ENCODE measurements around the gene EIF2AK3. TPM values are rescaled to one million over a fixed set of nuclear protein-coding genes. Genes with fewer than 3 reads are reported as not detected.
"Not testable (repeated sequence)": the region's sequence is repeated elsewhere in the genome, so short reads cannot be mapped to it uniquely, and the experiment has no call there.

EIF2AK3 gene
- total and polyA plus RNA-seq, 5 donors from 2014 or later: 4.5 to 36.9 (median 7.2) TPM

DNA sequence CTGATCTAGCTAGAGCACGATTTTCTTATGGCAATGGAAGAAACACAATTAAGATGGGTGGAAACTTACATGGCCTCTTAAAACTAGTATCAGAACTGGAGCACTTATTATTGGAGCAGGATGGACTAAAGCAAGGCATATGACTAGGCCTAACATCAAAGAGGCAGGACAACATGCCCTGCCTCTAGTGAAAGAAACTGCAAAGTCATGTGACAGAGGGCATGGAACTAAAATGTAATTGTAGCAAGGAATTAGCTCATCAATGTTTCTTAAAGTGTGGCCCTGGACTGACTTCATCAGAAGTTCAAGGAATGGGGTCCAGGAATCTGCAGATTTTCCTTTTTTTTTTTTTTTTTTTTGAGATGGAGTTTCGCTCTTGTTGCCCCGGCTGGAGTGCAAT is 5.3 kb upstream of the EIF2AK3 start:
- Histone ChIP-seq H3K36me3 (ENCODE audit: control insufficient read depth, insufficient read depth, low read length) (no peaks in the 10 kb centered on the region), H3K27me3 (ENCODE audit: control insufficient read depth, insufficient read depth, low read length) (peaks cover 4% of the 10 kb centered on the region), H3K4me3 (ENCODE audit: low read depth, low read length) (no peak overlapping the region), H3K27ac (ENCODE audit: insufficient read depth, low read length, poor library complexity, severe bottlenecking) (no peak overlapping the region), H3K9me3 (ENCODE audit: control insufficient read depth in 2 of 2, low read length in 2 of 2) (no peaks in the 10 kb centered on the region), H3K4me1 (ENCODE audit: control insufficient read depth, insufficient read depth, low read length, poor library complexity, severe bottlenecking) (peaks cover 8% of the 10 kb centered on the region)
- ATAC-seq (ENCODE audit: low read depth in 2 of 2): no peak
- peaks cover 0 to 2% (median 0%) of the 10 kb centered on the region in 7 donors for H3K9me3 Mint-ChIP-seq
- no peak for DNase-seq
- H3K36me3 Mint-ChIP-seq: no peaks in the 10 kb centered on the region
- H3K27me3 Mint-ChIP-seq: peaks cover 1% of the 10 kb centered on the region
- no peak overlapping the region for H3K4me3 Mint-ChIP-seq
- no peak overlapping the region for H3K27ac Mint-ChIP-seq
- peaks cover 0 to 7% (median 3%) of the 10 kb centered on the region in 4 donors for H3K4me1 Mint-ChIP-seq

DNA sequence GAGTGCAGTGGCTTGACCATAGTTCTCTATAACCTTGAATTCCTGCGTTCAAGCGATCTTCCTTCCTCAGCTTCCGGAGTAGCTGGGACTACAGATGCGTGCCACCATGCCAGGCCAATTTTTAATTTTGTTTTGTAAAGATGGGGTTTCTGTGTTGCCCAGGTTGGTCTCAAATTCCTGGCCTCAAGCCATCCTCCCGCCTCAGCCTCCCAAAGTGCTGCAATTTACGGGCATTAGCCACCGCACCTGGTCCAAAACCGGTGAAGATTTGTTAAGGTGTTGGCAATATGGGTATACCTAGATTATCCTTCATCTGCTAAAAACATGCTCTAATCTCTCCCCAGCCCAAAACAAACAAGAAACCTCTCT is 1.3 kb upstream of the EIF2AK3 start:
- Histone ChIP-seq H3K36me3 (ENCODE audit: control insufficient read depth, insufficient read depth, low read length) (no peaks in the 10 kb centered on the region), H3K4me3 (ENCODE audit: low read depth, low read length) (peak overlapping the region; percentile 92), H3K27me3 (ENCODE audit: control insufficient read depth, insufficient read depth, low read length) (no peaks in the 10 kb centered on the region), H3K9me3 (ENCODE audit: control insufficient read depth in 2 of 2, low read length in 2 of 2) (no peaks in the 10 kb centered on the region), H3K4me1 (ENCODE audit: control insufficient read depth, insufficient read depth, low read length, poor library complexity, severe bottlenecking) (peaks cover 34% of the 10 kb centered on the region), H3K27ac (ENCODE audit: insufficient read depth, low read length, poor library complexity, severe bottlenecking) (peak overlapping the region; percentile 99)
- H3K4me3 Mint-ChIP-seq: no peak overlapping the region
- DNase-seq (no peak), ATAC-seq (ENCODE audit: low read depth in 2 of 2) (no peak)
- H3K27me3 Mint-ChIP-seq: no peaks in the 10 kb centered on the region
- H3K9me3 Mint-ChIP-seq: peaks cover 0 to 2% (median 0%) of the 10 kb centered on the region in 7 donors
- peak overlapping the region in 2 of 3 donors; percentile 78 to 83 for H3K27ac Mint-ChIP-seq
- peaks cover 0 to 13% (median 9%) of the 10 kb centered on the region in 4 donors for H3K4me1 Mint-ChIP-seq
- no peaks in the 10 kb centered on the region for H3K36me3 Mint-ChIP-seq

DNA sequence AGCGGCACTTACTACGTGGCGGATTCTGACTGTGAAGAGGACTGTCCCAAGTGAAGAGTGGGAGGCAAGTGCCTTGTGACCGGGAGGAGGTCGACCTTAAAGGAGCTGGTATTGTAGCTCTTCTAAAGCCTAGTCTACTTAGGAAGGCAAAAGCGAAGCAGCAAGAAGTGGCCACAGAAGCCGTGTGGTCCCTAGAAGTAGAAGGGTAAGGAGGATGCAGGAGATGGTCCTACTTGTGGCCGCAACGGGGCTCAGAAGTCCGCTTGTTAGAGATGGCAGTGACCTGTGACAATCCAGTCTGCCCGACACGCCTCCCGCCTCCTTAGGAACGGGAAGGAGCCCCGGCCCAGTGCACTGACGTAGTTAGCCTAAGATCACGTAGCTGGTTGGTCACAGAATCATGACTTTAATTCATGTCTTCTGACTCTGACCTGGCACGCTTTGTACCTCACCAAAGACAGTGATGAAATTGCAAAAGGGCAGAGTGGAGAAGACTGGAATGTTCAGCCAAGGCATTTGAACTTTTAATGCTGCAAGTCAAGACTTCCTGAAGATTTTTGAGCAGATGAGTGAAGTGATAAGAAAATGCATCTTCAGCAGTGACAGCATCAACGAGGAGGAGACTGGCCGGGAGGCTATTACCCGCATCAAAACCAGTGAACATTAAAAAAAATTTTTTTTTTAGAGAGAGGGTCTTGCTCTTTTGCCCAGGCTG is 749 bp upstream of the EIF2AK3 start:
- Mint-ChIP-seq H3K27ac (no peak overlapping the region), H3K27me3 (no peaks in the 10 kb centered on the region), H3K36me3 (no peaks in the 10 kb centered on the region), H3K4me1 (peaks cover 0 to 14% (median 9%) of the 10 kb centered on the region in 4 donors), H3K4me3 (no peak overlapping the region), H3K9me3 (peaks cover 0 to 2% (median 0%) of the 10 kb centered on the region in 7 donors)
- peak in 2 of 3 donors; percentile 76 to 91 for DNase-seq
- peak overlapping the region; percentile 92 for H3K4me3 ChIP-seq (ENCODE audit: low read depth, low read length)
- peak; percentile 6 to 8 for ATAC-seq (ENCODE audit: low read depth in 2 of 2)
- no peaks in the 10 kb centered on the region for H3K9me3 ChIP-seq (ENCODE audit: control insufficient read depth in 2 of 2, low read length in 2 of 2)
- no peaks in the 10 kb centered on the region for H3K27me3 ChIP-seq (ENCODE audit: control insufficient read depth, insufficient read depth, low read length)
- H3K27ac ChIP-seq (ENCODE audit: insufficient read depth, low read length, poor library complexity, severe bottlenecking): peak overlapping the region; percentile 99
- H3K36me3 ChIP-seq (ENCODE audit: control insufficient read depth, insufficient read depth, low read length): no peaks in the 10 kb centered on the region
- H3K4me1 ChIP-seq (ENCODE audit: control insufficient read depth, insufficient read depth, low read length, poor library complexity, severe bottlenecking): peaks cover 34% of the 10 kb centered on the region

DNA sequence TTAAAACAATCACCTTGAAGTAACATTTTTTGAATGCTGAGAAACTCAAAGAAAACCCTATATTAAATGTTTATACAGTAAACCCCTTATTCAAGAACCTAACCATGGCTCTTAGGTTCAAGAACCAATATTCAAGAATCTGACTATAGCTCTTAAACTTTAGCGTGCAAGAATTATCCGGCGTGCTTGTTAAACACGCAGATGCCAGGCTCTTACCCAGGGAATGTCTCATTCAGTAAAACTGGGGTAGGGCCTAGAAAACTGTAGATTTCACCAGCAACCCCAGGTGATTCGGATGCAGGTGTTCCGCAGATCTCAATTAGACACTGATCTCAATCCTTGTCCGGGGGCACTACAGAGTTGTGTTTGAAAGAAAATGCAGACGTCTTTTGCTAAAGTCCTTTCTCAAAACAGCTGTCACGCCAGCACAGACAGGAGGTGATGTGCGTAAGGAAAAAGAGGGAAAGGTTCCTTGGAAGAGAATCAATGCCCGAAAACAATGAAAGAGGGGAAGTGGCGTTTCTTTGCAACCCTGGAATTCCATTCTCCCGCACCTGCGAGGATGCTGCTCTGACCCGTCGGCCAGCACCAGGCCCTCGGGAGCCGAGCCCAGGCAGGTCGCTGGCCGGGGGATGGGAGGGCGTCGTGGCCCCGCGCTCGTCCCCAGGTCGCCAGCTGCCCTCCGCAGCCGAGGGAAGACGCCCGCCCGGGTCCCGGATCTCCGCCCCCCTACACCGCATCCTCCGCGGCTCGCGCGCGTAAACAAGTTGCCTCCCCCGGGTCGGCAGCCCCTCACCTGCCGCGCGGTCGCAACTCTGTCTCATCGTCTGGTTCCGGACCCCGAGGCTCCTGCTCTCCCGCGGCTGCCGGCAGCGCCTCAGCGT is 851 bp downstream of the EIF2AK3 start:
- no peaks in the 10 kb centered on the region for H3K9me3 ChIP-seq (ENCODE audit: control insufficient read depth in 2 of 2, low read length in 2 of 2)
- peak overlapping the region; percentile 89 for H3K4me3 ChIP-seq (ENCODE audit: low read depth, low read length)
- peaks cover 34% of the 10 kb centered on the region for H3K4me1 ChIP-seq (ENCODE audit: control insufficient read depth, insufficient read depth, low read length, poor library complexity, severe bottlenecking)
- ATAC-seq (ENCODE audit: low read depth in 2 of 2): peak in 1 of 2 donors; percentile 3
- Mint-ChIP-seq H3K36me3 (no peaks in the 10 kb centered on the region), H3K9me3 (peaks cover 0 to 2% (median 0%) of the 10 kb centered on the region in 7 donors), H3K27ac (peak overlapping the region; percentile 91 to 95 (median 94)), H3K4me3 (peak overlapping the region in 3 of 4 donors; percentile 94 to 97 (median 96)), H3K4me1 (peaks cover 0 to 24% (median 12%) of the 10 kb centered on the region in 4 donors), H3K27me3 (no peaks in the 10 kb centered on the region)
- peak; percentile 45 to 74 (median 62) for DNase-seq
- H3K27ac ChIP-seq (ENCODE audit: insufficient read depth, low read length, poor library complexity, severe bottlenecking): peak overlapping the region; percentile 99
- no peaks in the 10 kb centered on the region for H3K27me3 ChIP-seq (ENCODE audit: control insufficient read depth, insufficient read depth, low read length)
- H3K36me3 ChIP-seq (ENCODE audit: control insufficient read depth, insufficient read depth, low read length): no peaks in the 10 kb centered on the region

DNA sequence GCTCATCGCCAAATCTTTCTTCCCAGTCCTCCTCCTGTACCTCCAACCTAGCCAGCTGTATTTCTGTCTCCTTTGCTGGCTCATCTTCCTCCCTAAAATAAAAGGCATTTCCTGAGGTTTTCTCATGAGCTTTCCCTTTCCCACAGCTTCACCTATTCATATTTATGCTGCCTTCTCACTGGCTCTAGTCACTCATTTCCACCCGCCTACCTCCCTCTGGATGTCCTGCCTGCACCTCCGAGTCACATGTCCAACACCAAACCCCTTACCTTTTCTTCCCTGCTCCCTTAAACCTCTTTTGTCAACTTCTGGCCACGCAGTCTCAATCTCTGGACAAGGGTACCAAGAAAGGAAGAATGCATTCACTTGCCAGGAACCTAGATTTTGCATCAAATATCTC is 2.8 kb downstream of the EIF2AK3 start:
- Histone ChIP-seq H3K4me1 (ENCODE audit: control insufficient read depth, insufficient read depth, low read length, poor library complexity, severe bottlenecking) (peaks cover 34% of the 10 kb centered on the region), H3K4me3 (ENCODE audit: low read depth, low read length) (peak overlapping the region; percentile 54), H3K36me3 (ENCODE audit: control insufficient read depth, insufficient read depth, low read length) (no peaks in the 10 kb centered on the region), H3K27ac (ENCODE audit: insufficient read depth, low read length, poor library complexity, severe bottlenecking) (no peak overlapping the region), H3K27me3 (ENCODE audit: control insufficient read depth, insufficient read depth, low read length) (no peaks in the 10 kb centered on the region), H3K9me3 (ENCODE audit: control insufficient read depth in 2 of 2, low read length in 2 of 2) (no peaks in the 10 kb centered on the region)
- H3K4me3 Mint-ChIP-seq: no peak overlapping the region
- H3K27me3 Mint-ChIP-seq: no peaks in the 10 kb centered on the region
- DNase-seq (no peak), ATAC-seq (ENCODE audit: low read depth in 2 of 2) (no peak)
- peaks cover 10 to 36% (median 22%) of the 10 kb centered on the region in 4 donors for H3K4me1 Mint-ChIP-seq
- peaks cover 3% of the 10 kb centered on the region for H3K36me3 Mint-ChIP-seq
- peaks cover 0 to 2% (median 0%) of the 10 kb centered on the region in 7 donors for H3K9me3 Mint-ChIP-seq
- H3K27ac Mint-ChIP-seq: no peak overlapping the region

DNA sequence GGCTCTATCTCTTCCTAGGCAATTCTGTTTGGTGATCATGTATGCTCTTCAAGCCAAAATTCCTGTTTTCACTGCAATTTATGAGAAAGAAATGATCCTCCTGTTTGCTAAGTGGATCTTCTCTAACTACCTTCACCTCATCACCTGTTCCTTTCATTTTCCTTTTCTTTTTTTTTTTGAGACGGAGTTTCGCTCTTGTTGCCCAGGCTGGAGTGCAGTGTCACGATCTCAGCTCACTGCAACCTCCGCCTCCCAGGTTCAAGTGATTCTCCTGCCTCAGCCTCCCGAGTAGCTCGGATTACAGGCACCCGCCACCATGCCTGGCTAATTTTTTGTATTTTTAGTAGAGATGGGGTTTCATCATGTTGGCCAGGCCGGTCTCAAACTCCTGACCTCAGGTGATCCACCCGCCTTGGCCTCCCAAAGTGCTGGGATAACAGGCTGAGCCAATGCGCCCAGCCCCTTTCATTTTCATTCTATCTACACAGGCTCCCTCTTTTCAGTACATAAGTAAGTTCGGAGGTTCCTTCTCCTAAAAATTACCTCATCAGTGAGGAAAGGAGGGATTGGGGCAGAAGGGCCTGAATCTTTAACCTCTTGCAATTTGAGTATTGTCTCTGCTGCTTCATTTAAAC is 3.3 kb downstream of the EIF2AK3 start:
- H3K36me3 ChIP-seq (ENCODE audit: control insufficient read depth, insufficient read depth, low read length); H3K9me3 Mint-ChIP-seq; H3K9me3 ChIP-seq (ENCODE audit: control insufficient read depth in 2 of 2, low read length in 2 of 2); H3K27ac Mint-ChIP-seq; H3K27ac ChIP-seq (ENCODE audit: insufficient read depth, low read length, poor library complexity, severe bottlenecking); H3K27me3 ChIP-seq (ENCODE audit: control insufficient read depth, insufficient read depth, low read length); H3K27me3 Mint-ChIP-seq; ATAC-seq (ENCODE audit: low read depth in 2 of 2); H3K36me3 Mint-ChIP-seq; H3K4me3 Mint-ChIP-seq; DNase-seq: not testable (repeated sequence)
- peaks cover 10 to 40% (median 24%) of the 10 kb centered on the region in 4 donors for H3K4me1 Mint-ChIP-seq
- peak overlapping the region; percentile 54 for H3K4me3 ChIP-seq (ENCODE audit: low read depth, low read length)
- peaks cover 34% of the 10 kb centered on the region for H3K4me1 ChIP-seq (ENCODE audit: control insufficient read depth, insufficient read depth, low read length, poor library complexity, severe bottlenecking)

DNA sequence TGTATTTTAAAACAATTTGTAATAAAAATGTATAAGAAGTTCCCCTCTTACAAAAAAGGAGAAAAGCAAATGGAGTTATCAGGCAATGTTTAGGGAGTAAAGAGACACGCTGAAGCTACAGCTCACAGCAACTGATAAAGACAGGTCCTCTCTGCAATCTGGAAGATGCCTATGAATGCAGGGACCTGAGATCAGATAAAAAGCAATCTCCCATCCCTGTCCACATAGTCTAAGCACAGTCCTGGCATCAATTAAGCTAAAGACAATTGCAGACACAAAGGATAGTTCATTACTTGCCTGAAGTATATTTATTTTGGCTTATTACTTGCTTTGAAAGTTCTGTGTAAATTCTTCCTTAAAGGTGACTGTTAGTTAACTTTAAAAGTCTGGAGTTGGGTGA is 5.0 kb downstream of the EIF2AK3 start:
- Mint-ChIP-seq H3K27me3 (no peaks in the 10 kb centered on the region), H3K4me3 (no peak overlapping the region)
- H3K27ac ChIP-seq (ENCODE audit: insufficient read depth, low read length, poor library complexity, severe bottlenecking): no peak overlapping the region

More for the DNA sequence above, 5.0 kb downstream of the EIF2AK3 start:
- Mint-ChIP-seq H3K4me1 (peaks cover 14 to 50% (median 35%) of the 10 kb centered on the region in 4 donors), H3K9me3 (no peaks in the 10 kb centered on the region), H3K27ac (no peak overlapping the region), H3K36me3 (peaks cover 3% of the 10 kb centered on the region)
- Histone ChIP-seq H3K36me3 (ENCODE audit: control insufficient read depth, insufficient read depth, low read length) (no peaks in the 10 kb centered on the region), H3K9me3 (ENCODE audit: control insufficient read depth in 2 of 2, low read length in 2 of 2) (no peaks in the 10 kb centered on the region), H3K4me3 (ENCODE audit: low read depth, low read length) (no peak overlapping the region), H3K27me3 (ENCODE audit: control insufficient read depth, insufficient read depth, low read length) (no peaks in the 10 kb centered on the region), H3K4me1 (ENCODE audit: control insufficient read depth, insufficient read depth, low read length, poor library complexity, severe bottlenecking) (peaks cover 27% of the 10 kb centered on the region)
- DNase-seq (no peak), ATAC-seq (ENCODE audit: low read depth in 2 of 2) (no peak)
